ENCODE data around the gene DNMT3A.
A peak's percentile ranks its signal among the peaks of the same experiment; 100 is the strongest.
"Not testable (repeated sequence)": the region's sequence is repeated elsewhere in the genome, so short reads cannot be mapped to it uniquely, and the experiment has no call there.

Gene DNMT3A

GRCh38 chr2:25276569-25277465 lies 64.9 kb downstream of the DNMT3A start:
- peak overlapping the region; percentile 4 to 18 for H3K9ac ChIP-seq (ENCODE audit: low read depth in 1 of 2, low read length in 2 of 2)

GRCh38 chr2:25275575-25275965 lies 66.2 kb downstream of the DNMT3A start:
- H3K9me3 ChIP-seq (ENCODE audit: control insufficient read depth in 1 of 2, low read length in 2 of 2) = no peaks in the 10 kb centered on the region
- H3K4me1 ChIP-seq (ENCODE audit: control insufficient read depth in 1 of 2, insufficient read depth in 2 of 2, low read length in 2 of 2) = peaks cover 25 to 33% of the 10 kb centered on the region in 2 donors
- peak overlapping the region; percentile 11 for H3K27ac ChIP-seq (ENCODE audit: low read depth, low read length)
- H3K27me3 ChIP-seq (ENCODE audit: control insufficient read depth in 1 of 2, insufficient read depth in 2 of 2, low read length in 2 of 2) = no peaks in the 10 kb centered on the region
- H3K9ac ChIP-seq (ENCODE audit: low read depth in 1 of 2, low read length in 2 of 2) = no peak overlapping the region
- H3K36me3 ChIP-seq (ENCODE audit: control insufficient read depth in 1 of 2, insufficient read depth in 2 of 2, low read length in 2 of 2) = peaks cover 0 to 2% of the 10 kb centered on the region in 2 donors
- no peak overlapping the region for H3K4me3 ChIP-seq (ENCODE audit: low read depth in 1 of 2, low read length in 2 of 2)

More at GRCh38 chr2:25276569-25277465, 64.9 kb downstream of the DNMT3A start:
- peak overlapping the region; percentile 32 for H3K27ac ChIP-seq (ENCODE audit: low read depth, low read length)
- no peaks in the 10 kb centered on the region for H3K9me3 ChIP-seq (ENCODE audit: control insufficient read depth in 1 of 2, low read length in 2 of 2)
- H3K27me3 ChIP-seq (ENCODE audit: control insufficient read depth in 1 of 2, insufficient read depth in 2 of 2, low read length in 2 of 2) = no peaks in the 10 kb centered on the region
- H3K4me1 ChIP-seq (ENCODE audit: control insufficient read depth in 1 of 2, insufficient read depth in 2 of 2, low read length in 2 of 2) = peaks cover 25 to 33% of the 10 kb centered on the region in 2 donors
- peaks cover 0 to 8% of the 10 kb centered on the region in 2 donors for H3K36me3 ChIP-seq (ENCODE audit: control insufficient read depth in 1 of 2, insufficient read depth in 2 of 2, low read length in 2 of 2)
- peak overlapping the region; percentile 40 for H3K4me3 ChIP-seq (ENCODE audit: low read depth in 1 of 2, low read length in 2 of 2)

GRCh38 chr2:25274868-25275574 lies 66.7 kb downstream of the DNMT3A start:
- H3K27ac ChIP-seq (ENCODE audit: low read depth, low read length) = peak overlapping the region; percentile 11
- no peaks in the 10 kb centered on the region for H3K27me3 ChIP-seq (ENCODE audit: control insufficient read depth in 1 of 2, insufficient read depth in 2 of 2, low read length in 2 of 2)
- H3K4me1 ChIP-seq (ENCODE audit: control insufficient read depth in 1 of 2, insufficient read depth in 2 of 2, low read length in 2 of 2) = peaks cover 25 to 33% of the 10 kb centered on the region in 2 donors
- H3K4me3 ChIP-seq (ENCODE audit: low read depth in 1 of 2, low read length in 2 of 2) = no peak overlapping the region
- H3K9ac ChIP-seq (ENCODE audit: low read depth in 1 of 2, low read length in 2 of 2) = no peak overlapping the region
- H3K9me3 ChIP-seq (ENCODE audit: control insufficient read depth in 1 of 2, low read length in 2 of 2) = no peaks in the 10 kb centered on the region
- H3K36me3 ChIP-seq (ENCODE audit: control insufficient read depth in 1 of 2, insufficient read depth in 2 of 2, low read length in 2 of 2) = peaks cover 2 to 5% of the 10 kb centered on the region in 2 donors

GRCh38 chr2:25273985-25274535 lies 67.7 kb downstream of the DNMT3A start:
- Histone ChIP-seq H3K4me1 (ENCODE audit: control insufficient read depth in 1 of 2, insufficient read depth in 2 of 2, low read length in 2 of 2) (peaks cover 20 to 33% of the 10 kb centered on the region in 2 donors), H3K9ac (ENCODE audit: low read depth in 1 of 2, low read length in 2 of 2) (no peak overlapping the region), H3K36me3 (ENCODE audit: control insufficient read depth in 1 of 2, insufficient read depth in 2 of 2, low read length in 2 of 2) (peaks cover 8 to 11% of the 10 kb centered on the region in 2 donors), H3K9me3 (ENCODE audit: control insufficient read depth in 1 of 2, low read length in 2 of 2) (no peaks in the 10 kb centered on the region), H3K4me3 (ENCODE audit: low read depth in 1 of 2, low read length in 2 of 2) (no peak overlapping the region), H3K27me3 (ENCODE audit: control insufficient read depth in 1 of 2, insufficient read depth in 2 of 2, low read length in 2 of 2) (no peaks in the 10 kb centered on the region), H3K27ac (ENCODE audit: low read depth, low read length) (no peak overlapping the region)

GRCh38 chr2:25272705-25273104 lies 69.0 kb downstream of the DNMT3A start:
- peaks cover 19 to 22% of the 10 kb centered on the region in 2 donors for H3K4me1 ChIP-seq (ENCODE audit: control insufficient read depth in 1 of 2, insufficient read depth in 2 of 2, low read length in 2 of 2)
- H3K9me3 ChIP-seq (ENCODE audit: control insufficient read depth in 1 of 2, low read length in 2 of 2); H3K27me3 ChIP-seq (ENCODE audit: control insufficient read depth in 1 of 2, insufficient read depth in 2 of 2, low read length in 2 of 2); H3K9ac ChIP-seq (ENCODE audit: low read depth in 1 of 2, low read length in 2 of 2); H3K27ac ChIP-seq (ENCODE audit: low read depth, low read length); H3K4me3 ChIP-seq (ENCODE audit: low read depth in 1 of 2, low read length in 2 of 2): not testable (repeated sequence)
- H3K36me3 ChIP-seq (ENCODE audit: control insufficient read depth in 1 of 2, insufficient read depth in 2 of 2, low read length in 2 of 2) = peaks cover 17 to 23% of the 10 kb centered on the region in 2 donors

- peaks cover 26 to 30% of the 10 kb centered on the region in 2 donors for H3K36me3 ChIP-seq (ENCODE audit: control insufficient read depth in 1 of 2, insufficient read depth in 2 of 2, low read length in 2 of 2)
- H3K27me3 ChIP-seq (ENCODE audit: control insufficient read depth in 1 of 2, insufficient read depth in 2 of 2, low read length in 2 of 2) = no peaks in the 10 kb centered on the region
- no peak overlapping the region for H3K27ac ChIP-seq (ENCODE audit: low read depth, low read length)
Measured at GRCh38 chr2:25270061-25270460, 71.7 kb downstream of the DNMT3A start.

GRCh38 chr2:25269233-25269632 lies 72.5 kb downstream of the DNMT3A start:
- H3K9ac ChIP-seq (ENCODE audit: low read depth in 1 of 2, low read length in 2 of 2) = no peak overlapping the region
- H3K36me3 ChIP-seq (ENCODE audit: control insufficient read depth in 1 of 2, insufficient read depth in 2 of 2, low read length in 2 of 2) = peaks cover 26 to 30% of the 10 kb centered on the region in 2 donors

More at GRCh38 chr2:25270061-25270460, 71.7 kb downstream of the DNMT3A start:
- peaks cover 6 to 8% of the 10 kb centered on the region in 2 donors for H3K4me1 ChIP-seq (ENCODE audit: control insufficient read depth in 1 of 2, insufficient read depth in 2 of 2, low read length in 2 of 2)
- no peak overlapping the region for H3K4me3 ChIP-seq (ENCODE audit: low read depth in 1 of 2, low read length in 2 of 2)
- no peaks in the 10 kb centered on the region for H3K9me3 ChIP-seq (ENCODE audit: control insufficient read depth in 1 of 2, low read length in 2 of 2)
- H3K9ac ChIP-seq (ENCODE audit: low read depth in 1 of 2, low read length in 2 of 2) = no peak overlapping the region

GRCh38 chr2:25268139-25268538 lies 73.6 kb downstream of the DNMT3A start:
- H3K4me1 ChIP-seq (ENCODE audit: control insufficient read depth in 1 of 2, insufficient read depth in 2 of 2, low read length in 2 of 2) = no peaks in the 10 kb centered on the region
- peaks cover 26 to 30% of the 10 kb centered on the region in 2 donors for H3K36me3 ChIP-seq (ENCODE audit: control insufficient read depth in 1 of 2, insufficient read depth in 2 of 2, low read length in 2 of 2)
- H3K9me3 ChIP-seq (ENCODE audit: control insufficient read depth in 1 of 2, low read length in 2 of 2) = no peaks in the 10 kb centered on the region
- H3K27me3 ChIP-seq (ENCODE audit: control insufficient read depth in 1 of 2, insufficient read depth in 2 of 2, low read length in 2 of 2) = no peaks in the 10 kb centered on the region
- no peak overlapping the region for H3K27ac ChIP-seq (ENCODE audit: low read depth, low read length)
- H3K4me3 ChIP-seq (ENCODE audit: low read depth in 1 of 2, low read length in 2 of 2) = no peak overlapping the region
- no peak overlapping the region for H3K9ac ChIP-seq (ENCODE audit: low read depth in 1 of 2, low read length in 2 of 2)

More at GRCh38 chr2:25269233-25269632, 72.5 kb downstream of the DNMT3A start:
- H3K27ac ChIP-seq (ENCODE audit: low read depth, low read length) = no peak overlapping the region
- no peak overlapping the region for H3K4me3 ChIP-seq (ENCODE audit: low read depth in 1 of 2, low read length in 2 of 2)
- H3K9me3 ChIP-seq (ENCODE audit: control insufficient read depth in 1 of 2, low read length in 2 of 2) = no peaks in the 10 kb centered on the region
- H3K27me3 ChIP-seq (ENCODE audit: control insufficient read depth in 1 of 2, insufficient read depth in 2 of 2, low read length in 2 of 2) = no peaks in the 10 kb centered on the region
- H3K4me1 ChIP-seq (ENCODE audit: control insufficient read depth in 1 of 2, insufficient read depth in 2 of 2, low read length in 2 of 2) = peaks cover 5 to 8% of the 10 kb centered on the region in 2 donors

- no peaks in the 10 kb centered on the region for H3K27me3 ChIP-seq (ENCODE audit: control insufficient read depth in 1 of 2, insufficient read depth in 2 of 2, low read length in 2 of 2)
- no peak overlapping the region for H3K9ac ChIP-seq (ENCODE audit: low read depth in 1 of 2, low read length in 2 of 2)
- H3K4me3 ChIP-seq (ENCODE audit: low read depth in 1 of 2, low read length in 2 of 2) = no peak overlapping the region
- H3K9me3 ChIP-seq (ENCODE audit: control insufficient read depth in 1 of 2, low read length in 2 of 2) = no peaks in the 10 kb centered on the region
- H3K4me1 ChIP-seq (ENCODE audit: control insufficient read depth in 1 of 2, insufficient read depth in 2 of 2, low read length in 2 of 2) = no peaks in the 10 kb centered on the region
- no peak overlapping the region for H3K27ac ChIP-seq (ENCODE audit: low read depth, low read length)
- peaks cover 26 to 30% of the 10 kb centered on the region in 2 donors for H3K36me3 ChIP-seq (ENCODE audit: control insufficient read depth in 1 of 2, insufficient read depth in 2 of 2, low read length in 2 of 2)
Measured at GRCh38 chr2:25266399-25266798, 75.3 kb downstream of the DNMT3A start.

GRCh38 chr2:25265802-25266201 lies 75.9 kb downstream of the DNMT3A start:
- Histone ChIP-seq H3K27ac (ENCODE audit: low read depth, low read length) (no peak overlapping the region), H3K4me3 (ENCODE audit: low read depth in 1 of 2, low read length in 2 of 2) (no peak overlapping the region), H3K9ac (ENCODE audit: low read depth in 1 of 2, low read length in 2 of 2) (no peak overlapping the region), H3K36me3 (ENCODE audit: control insufficient read depth in 1 of 2, insufficient read depth in 2 of 2, low read length in 2 of 2) (peaks cover 26 to 30% of the 10 kb centered on the region in 2 donors), H3K4me1 (ENCODE audit: control insufficient read depth in 1 of 2, insufficient read depth in 2 of 2, low read length in 2 of 2) (no peaks in the 10 kb centered on the region), H3K9me3 (ENCODE audit: control insufficient read depth in 1 of 2, low read length in 2 of 2) (no peaks in the 10 kb centered on the region), H3K27me3 (ENCODE audit: control insufficient read depth in 1 of 2, insufficient read depth in 2 of 2, low read length in 2 of 2) (no peaks in the 10 kb centered on the region)
